ENCODE data around the gene HSPA1B. TPM values are rescaled to one million over a fixed set of nuclear protein-coding genes. Genes with fewer than 3 reads are reported as not detected.
"Not testable (repeated sequence)": the region's sequence is repeated elsewhere in the genome, so short reads cannot be mapped to it uniquely, and the experiment has no call there.

HSPA1B gene
- total RNA-seq, result 50.8 TPM

DNA sequence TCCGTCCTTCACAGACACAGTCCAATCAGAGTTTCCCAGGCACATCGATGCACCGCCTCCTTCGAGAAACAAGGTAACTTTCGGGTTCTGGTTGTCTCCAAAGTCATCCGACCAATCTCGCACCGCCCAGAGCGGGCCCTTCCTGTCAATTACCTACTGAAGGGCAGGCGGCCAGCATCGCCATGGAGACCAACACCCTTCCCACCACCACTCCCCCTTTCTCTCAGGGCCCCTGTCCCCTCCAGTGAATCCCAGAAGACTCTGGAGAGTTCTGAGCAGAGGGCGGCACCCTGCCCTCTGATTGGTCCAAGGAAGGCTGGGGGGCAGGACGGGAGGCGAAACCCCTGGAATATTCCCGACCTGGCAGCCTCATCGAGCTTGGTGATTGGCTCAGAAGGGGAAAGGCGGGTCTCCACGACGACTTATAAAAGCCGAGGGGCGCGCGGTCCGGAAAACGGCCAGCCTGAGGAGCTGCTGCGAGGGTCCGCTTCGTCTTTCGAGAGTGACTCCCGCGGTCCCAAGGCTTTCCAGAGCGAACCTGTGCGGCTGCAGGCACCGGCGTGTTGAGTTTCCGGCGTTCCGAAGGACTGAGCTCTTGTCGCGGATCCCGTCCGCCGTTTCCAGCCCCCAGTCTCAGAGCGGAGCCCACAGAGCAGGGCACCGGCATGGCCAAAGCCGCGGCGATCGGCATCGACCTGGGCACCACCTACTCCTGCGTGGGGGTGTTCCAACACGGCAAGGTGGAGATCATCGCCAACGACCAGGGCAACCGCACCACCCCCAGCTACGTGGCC, at the start of gene HSPA1B:
Gene HSPA1B (plus strand): TSS at position 453 of the 794 bp plus-strand sequence. CDS start 213 bp downstream, at position 666.
- DNase-seq (ENCODE audit: low spot score) (peak; percentile 99), ATAC-seq (peak; percentile 62)

DNA sequence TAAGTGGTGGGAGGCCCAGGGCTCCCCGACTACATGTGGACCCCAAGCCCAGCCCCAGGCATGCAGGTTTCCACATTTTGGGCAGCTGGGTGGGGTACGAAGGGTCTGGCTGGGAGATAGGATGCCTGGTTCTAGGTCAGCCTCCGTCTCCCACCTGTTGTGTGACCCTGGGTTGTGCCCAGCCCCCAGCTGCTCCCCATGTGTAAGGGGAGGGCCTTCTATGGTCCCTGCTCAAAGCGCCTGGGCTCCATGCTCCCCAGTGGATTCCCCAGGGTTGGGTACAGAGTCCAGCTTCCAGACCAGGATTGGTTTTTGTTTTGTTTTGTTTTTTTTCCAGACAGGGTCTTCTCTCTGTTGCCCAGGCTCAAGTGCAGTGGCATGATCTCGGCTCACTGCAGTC, 49.3 kb upstream of the HSPA1B start:
- DNase-seq (ENCODE audit: low spot score), result no peak

DNA sequence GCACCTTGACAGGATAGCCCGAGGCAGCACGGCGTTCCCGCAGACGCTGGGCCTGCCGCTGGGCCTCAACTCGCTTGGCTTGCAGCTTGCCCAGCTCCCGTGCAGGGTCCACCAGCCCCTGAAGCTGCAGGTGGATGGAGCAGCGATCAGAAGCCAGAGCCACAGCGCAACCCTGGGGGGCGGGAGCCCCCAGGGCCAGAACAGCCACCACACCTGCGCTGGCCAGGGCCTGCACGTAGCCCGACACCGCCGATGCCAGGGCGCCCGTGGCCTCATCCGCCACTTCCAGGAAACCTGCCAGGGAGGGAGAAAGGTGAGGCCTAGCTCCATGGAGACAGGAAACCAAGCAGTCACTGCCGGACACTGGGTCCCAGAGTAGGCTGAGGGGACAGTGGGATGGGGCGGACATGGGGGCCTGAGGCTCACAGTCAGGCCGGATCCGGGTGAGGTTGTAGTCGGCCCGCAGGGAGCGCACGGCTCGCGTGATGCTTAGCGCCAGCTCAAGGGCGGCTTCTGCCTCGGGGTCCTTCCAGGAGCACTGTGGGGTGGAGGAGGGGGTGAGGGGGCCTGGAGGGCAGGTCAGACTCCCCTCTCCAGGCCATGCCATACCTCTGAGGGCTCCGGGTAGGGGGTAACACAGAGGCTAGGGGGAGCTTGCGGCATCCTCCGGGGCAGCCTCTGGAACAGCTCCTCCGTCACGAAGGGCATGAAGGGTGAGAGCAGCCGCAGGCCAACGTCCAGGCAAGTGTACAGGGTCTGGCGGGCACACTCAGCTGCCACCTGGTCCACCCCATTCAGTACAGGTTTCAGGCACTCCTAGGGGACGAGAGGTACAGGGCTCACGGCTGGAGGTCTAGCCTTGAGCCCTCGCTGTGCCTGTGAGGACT, 48.3 kb upstream of the HSPA1B start:
- peak; percentile 40 for ATAC-seq
- DNase-seq (ENCODE audit: low spot score), result no peak

More for the DNA sequence above, 49.3 kb upstream of the HSPA1B start:
- ATAC-seq, result no peak

DNA sequence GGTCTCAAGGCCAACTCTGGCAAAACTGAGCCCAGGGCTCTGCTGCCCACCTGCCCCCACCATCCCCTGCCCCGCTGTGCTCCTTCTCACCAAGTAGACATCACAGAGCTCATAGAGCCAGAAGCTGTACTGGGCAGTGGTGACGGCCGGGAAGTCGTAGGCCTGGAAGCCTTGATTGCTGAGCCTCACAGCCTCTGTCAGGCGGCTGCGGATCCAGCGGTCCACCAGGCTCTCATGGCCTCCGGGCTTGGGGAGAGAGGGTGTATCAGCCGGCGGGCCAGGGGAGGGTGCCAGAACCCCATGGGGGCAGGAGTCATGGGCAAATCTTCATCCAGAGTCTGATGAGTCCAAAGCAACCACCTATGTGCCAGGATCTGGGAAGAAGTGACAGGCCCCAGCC, 47.6 kb upstream of the HSPA1B start:
- no peak for ATAC-seq
- no peak for DNase-seq (ENCODE audit: low spot score)

DNA sequence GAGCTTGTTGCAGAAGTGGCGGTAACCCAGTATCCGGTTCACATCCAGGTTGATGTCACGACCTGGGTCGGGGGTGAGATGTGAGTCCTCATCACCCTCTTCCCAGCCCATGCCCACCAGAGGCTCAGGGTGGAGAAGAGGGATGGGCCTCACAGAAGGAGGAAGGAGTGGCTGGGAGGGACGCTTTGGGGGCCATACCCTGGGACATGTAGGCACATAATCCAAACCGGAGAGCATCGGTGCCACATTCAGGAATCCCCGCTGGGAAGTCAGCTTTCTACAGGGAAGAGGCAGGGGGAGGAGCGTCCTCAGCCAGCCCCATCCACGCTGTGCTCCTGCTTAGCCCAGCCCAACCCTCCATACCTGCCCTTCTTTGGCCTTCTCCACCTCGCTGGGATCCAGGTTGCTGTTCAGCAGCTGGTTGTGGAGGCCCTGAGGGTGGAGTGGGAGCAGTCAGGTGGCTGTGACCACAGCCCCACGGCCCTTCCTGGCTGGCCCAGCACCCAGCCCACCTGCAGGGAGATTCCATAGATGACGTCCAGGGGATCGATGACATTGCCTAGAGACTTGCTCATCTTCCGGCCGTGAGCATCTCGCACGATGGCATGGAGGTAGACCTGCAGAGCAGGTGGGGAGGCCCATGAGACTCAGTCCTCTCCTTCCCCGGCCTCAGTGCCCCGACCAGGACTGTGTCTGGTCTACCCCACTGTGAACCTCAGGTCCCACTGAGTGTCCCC, 46.9 kb upstream of the HSPA1B start:
- DNase-seq (ENCODE audit: low spot score) (no peak), ATAC-seq (no peak)

DNA sequence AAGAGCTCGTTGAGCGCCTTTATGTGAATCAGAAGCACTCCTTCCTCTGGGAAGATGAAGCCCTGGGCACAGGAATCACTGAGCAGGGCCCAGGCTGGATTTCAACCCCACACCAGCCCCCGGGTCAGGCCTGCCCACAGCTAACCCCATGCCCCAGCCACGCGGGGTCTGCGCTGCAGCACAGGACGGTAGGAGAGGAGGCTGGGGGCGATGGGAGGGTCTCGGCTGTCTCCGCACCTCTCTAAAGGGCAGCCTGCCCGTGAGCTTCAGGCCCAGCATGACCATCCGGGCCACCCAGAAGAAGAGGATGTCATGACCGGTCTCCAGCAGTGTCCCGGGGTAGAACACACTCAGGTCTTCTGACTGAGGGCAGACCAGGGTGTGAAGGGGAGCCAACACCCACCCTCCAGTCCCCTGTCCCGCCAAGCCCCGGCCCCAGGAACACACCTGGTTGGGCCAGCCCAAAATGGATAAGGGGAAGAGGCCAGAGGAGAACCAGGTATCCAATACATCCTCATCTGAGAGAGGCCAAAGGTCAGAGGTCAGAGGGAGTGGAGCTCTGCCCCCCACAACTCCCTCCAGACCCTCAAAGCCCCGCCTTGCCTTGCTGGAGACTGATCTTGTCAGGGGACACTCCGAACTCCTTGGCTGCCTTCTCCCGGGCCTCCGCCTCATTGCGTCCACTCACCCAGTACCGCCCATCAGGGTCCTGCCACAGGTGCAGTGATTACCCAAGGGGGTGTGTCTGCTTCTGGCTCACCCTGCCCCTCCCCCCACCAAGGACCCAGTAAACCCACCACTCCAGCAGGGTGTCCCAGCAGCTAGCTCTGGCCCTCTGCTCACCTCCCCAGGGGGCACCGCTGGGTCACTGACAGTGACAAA, 46.1 kb upstream of the HSPA1B start:
- DNase-seq (ENCODE audit: low spot score), result no peak
- ATAC-seq, result no peak

DNA sequence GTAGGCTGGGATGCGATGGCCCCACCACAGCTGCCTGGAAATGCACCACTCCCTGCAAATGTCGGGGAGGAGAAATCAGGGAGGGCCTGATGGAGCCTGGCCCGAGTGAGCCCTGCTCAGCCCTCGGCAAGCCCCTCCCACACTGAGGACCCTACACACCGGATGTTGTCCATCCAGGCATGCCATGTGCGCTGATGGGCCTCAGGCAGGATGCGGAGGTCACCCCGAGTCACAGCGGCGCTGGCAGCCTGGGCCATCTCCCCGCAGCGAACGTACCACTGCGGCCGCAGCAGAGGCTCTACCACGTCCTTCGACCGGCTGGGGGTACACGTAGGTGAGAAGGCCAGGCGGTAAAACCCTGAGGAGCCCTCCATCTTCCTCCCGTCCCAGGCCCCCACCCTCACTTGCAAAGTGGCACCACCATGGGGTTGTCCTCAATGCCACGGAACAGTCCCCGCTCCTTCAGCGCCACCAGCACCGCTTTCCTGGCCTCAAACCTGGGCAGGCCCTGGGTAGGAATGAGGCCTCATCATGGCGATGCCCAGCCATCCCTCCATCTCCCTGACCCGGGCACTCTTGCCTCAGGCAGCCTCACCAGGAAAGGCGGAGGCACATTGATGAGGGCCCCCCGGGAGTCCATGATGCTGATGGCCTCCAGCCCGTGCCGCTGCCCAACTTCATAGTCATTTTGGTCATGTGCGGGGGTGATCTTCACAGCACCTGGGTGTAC, 45.2 kb upstream of the HSPA1B start:
- ATAC-seq (no peak), DNase-seq (ENCODE audit: low spot score) (no peak)

DNA sequence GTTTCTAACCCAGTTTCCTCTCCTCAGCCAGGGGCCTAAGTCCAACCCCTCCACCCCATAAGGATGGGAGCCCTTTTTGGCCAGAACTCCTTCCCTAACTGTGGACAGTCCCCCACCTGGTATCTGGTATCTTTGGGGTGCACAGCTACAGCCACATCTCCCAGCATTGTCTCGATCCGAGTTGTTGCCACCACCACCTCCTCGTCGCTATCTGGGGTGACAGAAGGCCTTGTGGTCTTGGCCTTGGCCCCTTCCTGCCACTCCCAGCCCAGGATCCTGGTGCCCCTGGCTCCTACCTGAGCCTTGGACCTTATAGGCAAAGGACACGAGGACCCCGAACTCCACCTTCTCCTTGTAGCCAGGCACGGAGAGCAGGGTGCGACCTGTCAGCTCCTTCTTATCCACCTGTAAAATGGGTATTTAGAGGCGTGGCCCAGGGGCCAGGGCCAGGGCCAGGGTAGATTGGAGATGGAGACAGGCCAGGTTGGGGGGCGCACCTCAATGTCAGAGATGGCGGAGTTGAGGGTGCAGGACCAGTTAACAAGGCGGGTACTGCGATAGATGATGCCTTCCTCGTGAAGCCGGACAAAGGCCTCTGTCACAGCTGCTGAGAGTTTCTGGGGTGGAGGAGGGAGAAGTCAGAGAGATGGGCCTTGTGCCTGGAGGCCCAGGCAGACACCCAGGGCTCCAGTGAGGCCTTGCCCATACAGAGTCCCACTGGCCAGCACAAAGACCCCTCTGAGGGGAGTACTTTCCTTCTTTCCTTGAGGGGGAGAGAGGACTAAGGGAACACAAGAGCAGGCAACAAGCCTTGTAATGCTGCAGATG, 43.2 kb upstream of the HSPA1B start:
- no peak for ATAC-seq
- no peak for DNase-seq (ENCODE audit: low spot score)

DNA sequence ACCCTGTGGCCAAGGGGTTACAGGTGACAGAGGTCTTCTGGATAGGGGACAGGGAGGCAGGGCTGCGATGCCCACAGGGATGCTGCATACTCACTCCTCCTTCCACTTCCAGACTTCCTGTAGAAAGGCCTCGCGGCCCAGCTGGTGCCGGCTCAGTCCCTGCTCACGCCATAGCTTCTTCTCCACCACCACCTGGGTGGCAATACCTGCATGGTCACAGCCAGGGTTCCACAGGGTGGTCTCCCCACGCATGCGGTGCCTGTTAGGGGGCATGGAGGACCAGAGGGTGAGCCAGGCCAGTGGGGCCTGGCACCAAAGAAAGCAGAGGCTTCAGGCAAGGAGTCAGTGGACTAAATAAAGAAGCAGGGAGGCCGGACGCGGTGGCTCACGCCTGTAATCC, 42.1 kb upstream of the HSPA1B start:
- no peak for DNase-seq (ENCODE audit: low spot score)
- ATAC-seq, result no peak

DNA sequence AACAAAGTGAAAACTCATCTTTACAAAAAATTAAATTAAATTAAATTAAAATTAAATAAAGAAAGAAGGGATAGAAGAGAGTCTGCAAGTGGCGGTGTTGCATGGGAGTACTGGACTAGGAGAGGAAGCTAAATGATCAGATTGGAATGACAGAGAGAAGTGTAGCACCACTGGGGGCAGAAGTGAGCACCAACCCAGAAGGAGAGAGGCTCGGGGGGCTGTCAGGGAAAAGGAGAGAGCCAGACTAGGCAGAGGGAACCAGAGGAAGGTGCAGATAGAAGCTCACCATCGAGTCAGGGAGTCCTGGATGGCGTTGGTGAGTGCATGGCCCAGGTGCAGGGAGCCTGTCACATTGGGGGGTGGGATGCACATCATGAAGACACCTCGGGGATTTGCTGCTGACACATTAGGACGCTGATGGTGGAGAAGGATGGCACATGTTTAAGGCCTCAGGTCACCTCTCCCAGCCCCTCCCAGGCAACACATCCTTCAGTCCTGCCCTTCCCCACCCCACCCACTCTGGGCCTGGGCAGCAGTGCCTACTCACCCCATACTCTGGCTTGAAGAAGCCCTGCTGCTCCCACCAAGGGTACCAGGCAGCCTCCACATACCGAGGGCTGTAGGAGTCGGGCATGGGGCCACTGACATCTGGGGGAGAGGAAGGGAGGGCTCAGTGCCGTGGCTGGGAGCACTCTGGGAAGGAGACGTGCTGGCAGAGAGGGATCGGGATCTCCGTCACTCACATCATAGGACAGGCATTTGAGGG, 36.0 kb upstream of the HSPA1B start:
- no peak for DNase-seq (ENCODE audit: low spot score)
- peak; percentile 33 for ATAC-seq

DNA sequence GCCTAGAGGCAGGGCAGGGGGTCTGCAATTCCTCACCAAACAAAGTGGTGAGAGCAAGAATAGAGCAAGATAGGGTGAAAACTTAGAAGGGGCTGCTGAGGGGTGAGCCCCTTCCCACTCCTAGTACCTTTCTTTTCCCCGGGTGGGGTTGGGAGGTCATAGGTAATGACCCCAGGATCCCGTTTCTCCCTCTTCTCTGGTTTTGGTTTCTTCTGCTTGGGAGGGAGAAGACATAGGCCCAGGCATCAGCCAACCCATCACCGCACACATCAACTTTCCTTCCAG, 35.5 kb upstream of the HSPA1B start:
- no peak for ATAC-seq
- DNase-seq (ENCODE audit: low spot score), result no peak

DNA sequence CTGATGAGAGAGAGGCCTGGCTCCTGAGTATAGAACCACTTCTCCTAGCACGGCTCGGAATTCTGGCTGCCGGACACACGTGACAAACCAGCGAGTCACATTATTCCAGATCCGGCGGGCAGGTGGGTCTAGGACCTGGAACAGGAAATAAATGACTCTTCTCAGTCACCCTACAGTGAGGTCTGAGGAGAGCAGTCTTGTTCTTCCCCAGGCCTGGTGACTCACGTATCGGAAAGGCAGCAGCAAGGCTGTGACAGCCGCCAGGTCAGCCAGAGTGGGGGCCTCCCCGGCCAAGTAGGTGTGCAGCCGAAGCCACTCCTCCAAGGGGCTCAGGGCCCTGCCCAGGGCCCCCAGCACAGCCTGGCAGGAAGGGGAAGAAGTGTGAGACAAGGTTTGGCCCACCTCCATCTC, 34.8 kb upstream of the HSPA1B start:
- DNase-seq (ENCODE audit: low spot score), result no peak

DNA sequence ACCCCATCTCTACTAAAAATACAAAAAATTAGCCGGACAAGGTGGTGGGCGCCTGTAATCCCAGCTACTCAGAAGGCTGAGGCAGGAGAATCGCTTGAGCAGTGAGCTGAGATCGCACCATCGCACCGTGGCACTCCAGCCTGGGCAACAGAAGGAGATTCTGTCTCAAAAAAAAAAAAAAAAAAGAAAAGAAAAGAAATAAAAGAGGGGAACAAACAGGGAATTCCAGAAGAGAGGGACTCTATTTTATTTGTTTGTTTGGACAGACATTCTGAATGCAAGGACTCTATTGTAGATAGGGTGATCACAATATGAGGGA, 33.7 kb upstream of the HSPA1B start:
- not testable (repeated sequence) for DNase-seq (ENCODE audit: low spot score); ATAC-seq

More for the DNA sequence above, 34.8 kb upstream of the HSPA1B start:
- ATAC-seq, result no peak

DNA sequence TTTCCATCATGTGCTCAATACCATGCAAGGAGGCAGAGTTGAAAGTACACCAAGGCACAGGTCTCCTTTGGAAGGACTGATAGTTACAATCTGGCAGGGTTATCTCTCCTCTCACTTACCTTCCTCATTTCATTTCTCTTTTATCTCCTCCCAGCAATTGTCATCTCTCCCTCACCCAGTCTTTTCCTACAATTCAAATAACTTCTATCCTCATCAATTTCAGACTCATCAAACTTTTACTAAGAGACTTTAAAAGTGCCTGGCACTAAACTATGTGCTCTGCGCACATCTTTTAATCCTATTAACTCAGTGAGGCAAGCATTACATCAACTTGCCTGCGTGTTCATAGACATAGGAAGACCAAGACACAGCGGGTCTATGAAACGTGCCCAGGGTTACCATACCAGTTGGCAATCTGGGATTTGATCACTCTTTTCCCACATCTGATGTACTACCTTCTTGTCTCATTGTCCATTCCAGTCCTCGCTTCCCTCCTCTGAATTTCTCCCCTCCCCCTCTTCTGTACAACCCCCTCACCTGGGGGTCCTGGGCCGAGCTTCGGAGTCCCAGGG, 33.2 kb upstream of the HSPA1B start:
- DNase-seq (ENCODE audit: low spot score) (no peak), ATAC-seq (no peak)

DNA sequence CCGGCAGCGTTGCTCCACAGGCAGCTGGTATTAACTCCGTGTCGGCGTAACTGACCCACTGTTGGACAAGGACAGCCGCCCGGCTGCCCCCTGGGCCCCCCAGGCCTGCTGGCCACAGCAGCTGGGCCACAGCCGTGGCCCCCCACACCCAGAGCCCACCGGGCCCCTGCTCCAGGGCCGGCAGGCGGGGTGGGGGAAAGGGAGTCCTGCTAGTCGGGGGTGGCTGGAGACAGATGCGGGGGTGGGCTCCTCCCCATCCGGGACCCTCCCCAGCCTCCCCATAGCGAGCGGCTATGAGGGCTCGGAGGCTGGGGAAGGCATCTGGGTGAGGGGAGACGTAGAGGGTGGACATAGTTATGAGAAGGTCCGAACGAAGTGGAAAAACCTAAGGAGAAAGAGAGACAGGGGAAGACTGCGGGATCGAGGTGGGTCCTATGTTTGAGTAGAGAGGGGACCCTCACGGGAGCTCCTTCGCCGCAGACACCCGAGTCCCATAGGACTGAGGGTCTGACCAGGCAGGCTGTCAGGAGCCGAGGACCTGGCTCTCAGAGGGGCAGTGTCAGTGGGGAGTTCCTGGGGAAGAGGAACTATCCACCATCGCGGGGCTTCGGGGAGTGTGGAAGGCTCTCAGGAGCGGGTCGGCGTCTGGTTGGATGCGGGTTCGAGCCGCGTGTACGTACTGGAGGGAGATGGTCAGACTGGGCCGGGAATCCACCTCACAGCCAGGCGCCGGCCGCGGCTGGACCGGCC, 32.5 kb upstream of the HSPA1B start:
- DNase-seq (ENCODE audit: low spot score), result no peak
- ATAC-seq, result peak; percentile 4

DNA sequence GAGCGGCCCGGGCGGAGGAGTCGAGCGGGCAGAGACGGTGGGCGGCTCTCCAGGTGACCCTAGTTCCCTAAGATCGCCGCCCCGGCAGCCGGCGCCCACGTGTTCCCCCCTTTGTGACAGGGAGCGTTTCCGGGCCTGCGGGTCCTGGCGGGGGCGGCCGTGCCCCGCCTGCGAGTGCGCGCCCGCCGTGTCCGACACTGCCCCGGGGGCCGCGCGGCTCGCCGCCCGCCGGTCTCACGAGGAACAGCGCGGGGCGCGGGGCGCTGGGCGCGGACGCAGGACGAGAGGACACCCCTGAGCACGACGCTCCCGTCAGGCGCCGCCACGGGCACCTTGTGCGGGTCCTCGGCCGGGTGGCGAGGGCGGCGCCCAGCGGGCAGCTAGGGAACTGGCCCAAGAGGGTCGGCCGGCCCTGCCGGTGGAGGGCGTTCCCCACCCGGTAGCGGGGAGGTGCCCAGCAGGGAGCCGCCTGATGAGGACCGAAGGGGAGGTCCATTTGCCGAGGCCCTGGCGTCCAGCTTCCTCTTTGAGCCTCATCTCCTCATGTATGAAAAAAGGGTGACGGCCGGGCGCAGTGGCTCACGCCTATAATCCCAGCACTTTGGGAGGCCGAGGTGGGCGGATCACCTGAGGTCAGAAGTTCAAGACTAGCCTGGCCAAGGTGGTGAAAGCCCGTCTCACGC, 31.8 kb upstream of the HSPA1B start, which contains the start of gene VARS1:
Gene VARS1 (minus strand): TSS at position 137 of the 683 bp plus-strand sequence. CDS start 535 bp downstream, outside the sequence.
- ATAC-seq (peak; percentile 96), DNase-seq (ENCODE audit: low spot score) (peak; percentile 94)
